ENCODE measurements around the gene RAB28. TPM values are rescaled to one million over a fixed set of nuclear protein-coding genes. Genes with fewer than 3 reads are reported as not detected.

Gene RAB28
- total RNA-seq, 1 experiment from 2014 or later, result 12.1 TPM

DNA sequence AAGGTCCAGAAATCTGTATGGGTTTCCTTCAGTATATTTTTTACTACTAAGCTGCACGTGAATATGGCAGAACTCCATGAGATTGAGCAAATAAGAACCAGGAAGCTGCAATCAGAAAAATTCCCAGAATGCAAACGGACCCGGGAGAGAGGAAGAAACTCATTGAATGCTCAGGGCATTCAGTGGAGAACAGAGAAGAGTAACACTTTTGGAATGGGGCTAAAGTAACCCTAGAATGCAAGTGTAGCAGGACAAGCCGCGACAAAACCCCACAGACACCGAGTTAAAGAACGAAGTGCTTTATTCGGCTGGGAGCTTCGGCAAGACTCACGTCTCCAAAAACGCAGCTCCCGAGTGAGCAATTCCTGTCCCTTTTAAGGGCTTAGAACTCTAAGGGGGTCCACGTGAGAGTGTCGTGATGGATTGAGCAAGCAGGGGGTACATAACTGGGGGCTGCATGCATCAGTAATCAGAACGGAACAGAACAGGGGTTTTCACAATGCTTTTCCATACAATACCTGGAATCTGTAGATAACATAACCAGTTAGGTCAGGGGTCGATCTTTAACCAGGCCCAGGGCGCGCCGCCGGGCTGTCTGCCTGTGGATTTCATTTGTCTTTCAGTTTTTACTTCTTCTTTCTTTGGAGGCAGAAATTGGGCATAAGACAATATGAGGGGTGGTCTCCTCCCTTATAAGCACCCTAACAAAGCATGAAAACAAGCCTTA is 56.4 kb downstream of the RAB28 start:
- Histone ChIP-seq H3K9ac (ENCODE audit: low read length) (no peak overlapping the region), H3K4me3 (replicated peaks in 1 of 2; ENCODE audit: low read depth in 1 of 2, low read length in 2 of 2) (no peak overlapping the region), H3K27ac (ENCODE audit: low read depth, low read length) (no peak overlapping the region), H3K9me2 (ENCODE audit: insufficient read depth) (no peaks in the 10 kb centered on the region), H3K4me2 (ENCODE audit: low read length) (no peak overlapping the region), H2AFZ (ENCODE audit: low read depth, low read length, poor library complexity, severe bottlenecking) (no peak overlapping the region), H3K79me2 (ENCODE audit: insufficient read depth, low read length) (peaks cover 8% of the 10 kb centered on the region; the same call in 1 of the 2 replicates), H3K27me3 (ENCODE audit: insufficient read depth, low read length) (no peaks in the 10 kb centered on the region), H3K36me3 (ENCODE audit: control insufficient read depth in 1 of 2, insufficient read depth in 2 of 2, low read length in 2 of 2) (no peaks in the 10 kb centered on the region), H3K4me1 (ENCODE audit: control insufficient read depth in 1 of 2, insufficient read depth in 2 of 2, low read length in 2 of 2) (no peaks in the 10 kb centered on the region), H4K20me1 (ENCODE audit: insufficient read depth) (no peaks in the 10 kb centered on the region; the same call in 1 of the 2 replicates), H3K9me3 (ENCODE audit: control insufficient read depth in 1 of 2, insufficient read depth in 1 of 2, low read depth in 1 of 2, low read length in 2 of 2) (no peaks in the 10 kb centered on the region)
- BruUV-seq (replicated peaks), result no TSS peak
- no peak for DNase-seq (ENCODE audit: low read depth, low spot score)
- POLR2A ChIA-PET, result no interaction called here
- CTCF ChIA-PET, result no interaction called here
- intact Hi-C loops (cut with micrococcal nuclease), result no loop called here
- RAD21 ChIA-PET (ENCODE audit: low non-redundant PET in 1 of 2, low total read pairs in 2 of 2, uncharacterized antibody in 2 of 2, unreplicated experiment in 2 of 2), result no interaction called here
- TF ChIP-seq, protein P1, sequence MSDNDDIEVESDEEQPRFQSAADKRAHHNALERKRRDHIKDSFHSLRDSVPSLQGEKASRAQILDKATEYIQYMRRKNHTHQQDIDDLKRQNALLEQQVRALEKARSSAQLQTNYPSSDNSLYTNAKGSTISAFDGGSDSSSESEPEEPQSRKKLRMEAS (IDR thresholded peaks at IDR 0.05), result no peak
- no peak for TF ChIP-seq POLR2A (IDR thresholded peaks at IDR 0.05; ENCODE audit: borderline replicate concordance, extremely low read depth, insufficient read depth, insufficient read length)
- no peak for TF ChIP-seq YY1 (IDR thresholded peaks at IDR 0.05; ENCODE audit: extremely low read depth, insufficient replicate concordance, low read depth, low read length)
- no peak for TF ChIP-seq ELF1 (IDR thresholded peaks at IDR 0.05; ENCODE audit: borderline replicate concordance, low read depth)
- TF ChIP-seq EZH2phosphoT487 (IDR thresholded peaks at IDR 0.05; ENCODE audit: borderline replicate concordance), result no peak
- no peak for TF ChIP-seq ZNF274 (IDR thresholded peaks at IDR 0.05; ENCODE audit: low read depth, low read length)
- no peak for TF ChIP-seq SIN3A (IDR thresholded peaks at IDR 0.05; ENCODE audit: low read depth)
- TF ChIP-seq EGR1 (IDR thresholded peaks at IDR 0.05; ENCODE audit: low read depth), result no peak
- no peak for TF ChIP-seq CBX3 (IDR thresholded peaks at IDR 0.05; ENCODE audit: low read depth)
- TF ChIP-seq, protein P2, sequence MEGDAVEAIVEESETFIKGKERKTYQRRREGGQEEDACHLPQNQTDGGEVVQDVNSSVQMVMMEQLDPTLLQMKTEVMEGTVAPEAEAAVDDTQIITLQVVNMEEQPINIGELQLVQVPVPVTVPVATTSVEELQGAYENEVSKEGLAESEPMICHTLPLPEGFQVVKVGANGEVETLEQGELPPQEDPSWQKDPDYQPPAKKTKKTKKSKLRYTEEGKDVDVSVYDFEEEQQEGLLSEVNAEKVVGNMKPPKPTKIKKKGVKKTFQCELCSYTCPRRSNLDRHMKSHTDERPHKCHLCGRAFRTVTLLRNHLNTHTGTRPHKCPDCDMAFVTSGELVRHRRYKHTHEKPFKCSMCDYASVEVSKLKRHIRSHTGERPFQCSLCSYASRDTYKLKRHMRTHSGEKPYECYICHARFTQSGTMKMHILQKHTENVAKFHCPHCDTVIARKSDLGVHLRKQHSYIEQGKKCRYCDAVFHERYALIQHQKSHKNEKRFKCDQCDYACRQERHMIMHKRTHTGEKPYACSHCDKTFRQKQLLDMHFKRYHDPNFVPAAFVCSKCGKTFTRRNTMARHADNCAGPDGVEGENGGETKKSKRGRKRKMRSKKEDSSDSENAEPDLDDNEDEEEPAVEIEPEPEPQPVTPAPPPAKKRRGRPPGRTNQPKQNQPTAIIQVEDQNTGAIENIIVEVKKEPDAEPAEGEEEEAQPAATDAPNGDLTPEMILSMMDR (IDR thresholded peaks at IDR 0.05 in 2 of 3, conservative IDR thresholded peaks at IDR 0.05 in 1 of 3; ENCODE audit: borderline replicate concordance in 1 of 3, insufficient read depth in 1 of 3, low read depth in 2 of 3, low read length in 2 of 3), result no peak
- no peak for TF ChIP-seq RAD21 (IDR thresholded peaks at IDR 0.05; ENCODE audit: low read depth)
- no peak for TF ChIP-seq EZH2 (IDR thresholded peaks at IDR 0.05)
- TF ChIP-seq, protein P3, sequence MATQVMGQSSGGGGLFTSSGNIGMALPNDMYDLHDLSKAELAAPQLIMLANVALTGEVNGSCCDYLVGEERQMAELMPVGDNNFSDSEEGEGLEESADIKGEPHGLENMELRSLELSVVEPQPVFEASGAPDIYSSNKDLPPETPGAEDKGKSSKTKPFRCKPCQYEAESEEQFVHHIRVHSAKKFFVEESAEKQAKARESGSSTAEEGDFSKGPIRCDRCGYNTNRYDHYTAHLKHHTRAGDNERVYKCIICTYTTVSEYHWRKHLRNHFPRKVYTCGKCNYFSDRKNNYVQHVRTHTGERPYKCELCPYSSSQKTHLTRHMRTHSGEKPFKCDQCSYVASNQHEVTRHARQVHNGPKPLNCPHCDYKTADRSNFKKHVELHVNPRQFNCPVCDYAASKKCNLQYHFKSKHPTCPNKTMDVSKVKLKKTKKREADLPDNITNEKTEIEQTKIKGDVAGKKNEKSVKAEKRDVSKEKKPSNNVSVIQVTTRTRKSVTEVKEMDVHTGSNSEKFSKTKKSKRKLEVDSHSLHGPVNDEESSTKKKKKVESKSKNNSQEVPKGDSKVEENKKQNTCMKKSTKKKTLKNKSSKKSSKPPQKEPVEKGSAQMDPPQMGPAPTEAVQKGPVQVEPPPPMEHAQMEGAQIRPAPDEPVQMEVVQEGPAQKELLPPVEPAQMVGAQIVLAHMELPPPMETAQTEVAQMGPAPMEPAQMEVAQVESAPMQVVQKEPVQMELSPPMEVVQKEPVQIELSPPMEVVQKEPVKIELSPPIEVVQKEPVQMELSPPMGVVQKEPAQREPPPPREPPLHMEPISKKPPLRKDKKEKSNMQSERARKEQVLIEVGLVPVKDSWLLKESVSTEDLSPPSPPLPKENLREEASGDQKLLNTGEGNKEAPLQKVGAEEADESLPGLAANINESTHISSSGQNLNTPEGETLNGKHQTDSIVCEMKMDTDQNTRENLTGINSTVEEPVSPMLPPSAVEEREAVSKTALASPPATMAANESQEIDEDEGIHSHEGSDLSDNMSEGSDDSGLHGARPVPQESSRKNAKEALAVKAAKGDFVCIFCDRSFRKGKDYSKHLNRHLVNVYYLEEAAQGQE (IDR thresholded peaks at IDR 0.05; ENCODE audit: low read depth), result no peak
- TF ChIP-seq ZFX (IDR thresholded peaks at IDR 0.05), result no peak
- TF ChIP-seq JUND (IDR thresholded peaks at IDR 0.05), result no peak
- no peak for TF ChIP-seq POLR2AphosphoS5 (IDR thresholded peaks at IDR 0.05; ENCODE audit: low read depth, low read length)
- no peak for TF ChIP-seq CEBPB (IDR thresholded peaks at IDR 0.05; ENCODE audit: low read depth)
- TF ChIP-seq, protein P4, sequence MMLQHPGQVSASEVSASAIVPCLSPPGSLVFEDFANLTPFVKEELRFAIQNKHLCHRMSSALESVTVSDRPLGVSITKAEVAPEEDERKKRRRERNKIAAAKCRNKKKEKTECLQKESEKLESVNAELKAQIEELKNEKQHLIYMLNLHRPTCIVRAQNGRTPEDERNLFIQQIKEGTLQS (IDR thresholded peaks at IDR 0.05), result no peak
- TF ChIP-seq, protein P5, sequence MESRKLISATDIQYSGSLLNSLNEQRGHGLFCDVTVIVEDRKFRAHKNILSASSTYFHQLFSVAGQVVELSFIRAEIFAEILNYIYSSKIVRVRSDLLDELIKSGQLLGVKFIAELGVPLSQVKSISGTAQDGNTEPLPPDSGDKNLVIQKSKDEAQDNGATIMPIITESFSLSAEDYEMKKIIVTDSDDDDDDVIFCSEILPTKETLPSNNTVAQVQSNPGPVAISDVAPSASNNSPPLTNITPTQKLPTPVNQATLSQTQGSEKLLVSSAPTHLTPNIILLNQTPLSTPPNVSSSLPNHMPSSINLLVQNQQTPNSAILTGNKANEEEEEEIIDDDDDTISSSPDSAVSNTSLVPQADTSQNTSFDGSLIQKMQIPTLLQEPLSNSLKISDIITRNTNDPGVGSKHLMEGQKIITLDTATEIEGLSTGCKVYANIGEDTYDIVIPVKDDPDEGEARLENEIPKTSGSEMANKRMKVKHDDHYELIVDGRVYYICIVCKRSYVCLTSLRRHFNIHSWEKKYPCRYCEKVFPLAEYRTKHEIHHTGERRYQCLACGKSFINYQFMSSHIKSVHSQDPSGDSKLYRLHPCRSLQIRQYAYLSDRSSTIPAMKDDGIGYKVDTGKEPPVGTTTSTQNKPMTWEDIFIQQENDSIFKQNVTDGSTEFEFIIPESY (IDR thresholded peaks at IDR 0.05; ENCODE audit: extremely low read depth, insufficient replicate concordance, low read length), result no peak
- no peak for ATAC-seq

All from HCT116 (cell line).